HG02759 (cell line): Measurements from ENCODE around the gene HHLA2.

Experiments
- ATAC-seq: cut with Tn5 transposase; IDR thresholded peaks from one replicate; pipeline ENCODE4 v1.9.1; 2021; ENCODE audit warnings: mild to moderate bottlenecking, moderate library complexity; ENCODE audit not compliant: unreplicated experiment

HHLA2 gene

DNA sequence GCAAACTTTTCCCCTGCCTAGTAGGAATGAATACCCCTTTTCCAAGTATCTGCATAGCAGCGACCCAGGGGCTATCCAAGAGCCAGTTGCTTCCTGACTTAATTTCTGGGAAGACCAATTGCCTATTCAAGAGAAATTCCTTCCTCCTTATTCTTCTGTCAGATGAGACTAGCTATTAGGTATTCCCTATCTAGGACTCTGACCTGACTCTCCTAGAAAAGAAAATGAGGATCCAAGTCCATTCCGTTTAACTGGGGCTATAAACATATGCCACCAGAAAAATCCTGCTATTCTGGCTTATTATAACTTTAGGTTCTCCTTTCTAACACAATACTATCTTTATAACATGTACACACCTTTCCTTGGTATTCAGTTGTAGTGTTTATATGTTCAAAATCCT lies 1.7 kb downstream of the HHLA2 start:
- no peak for ATAC-seq

DNA sequence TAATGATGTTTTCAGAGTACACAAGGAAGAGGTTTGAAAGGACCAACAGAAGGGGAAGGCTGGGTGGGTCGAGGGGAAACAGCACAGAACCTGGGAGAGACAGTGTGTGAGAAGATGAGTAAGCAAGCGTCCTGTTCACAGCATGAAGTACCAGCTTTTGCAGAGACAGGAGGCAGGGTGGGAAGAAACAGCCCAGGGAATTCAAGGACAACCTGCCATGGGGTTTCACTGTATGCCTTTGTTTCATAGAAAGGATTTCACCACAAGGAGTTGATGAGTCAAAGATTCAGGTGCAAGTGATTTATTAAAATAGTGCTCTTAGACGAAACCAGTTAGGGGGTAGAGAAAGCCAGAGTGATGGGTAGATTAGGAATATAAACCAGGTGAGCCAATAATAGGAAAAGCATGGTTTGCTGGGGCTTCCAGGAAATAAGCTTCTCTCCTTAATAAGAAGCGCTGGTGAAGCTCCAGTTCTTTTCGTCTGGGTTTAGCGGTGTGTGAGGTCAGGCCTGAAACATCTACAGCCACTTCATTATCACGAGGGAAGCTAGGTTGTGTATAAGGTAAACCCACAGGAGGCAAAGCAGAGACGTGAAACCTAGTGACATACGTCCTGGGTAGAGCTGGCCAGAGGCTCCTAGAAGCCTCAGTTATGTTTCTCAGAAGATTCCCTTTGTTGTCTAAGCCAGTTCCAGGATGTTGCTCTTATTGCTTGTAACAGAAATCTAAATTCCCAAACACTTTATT lies 3.9 kb downstream of the HHLA2 start:
- no peak for ATAC-seq

DNA sequence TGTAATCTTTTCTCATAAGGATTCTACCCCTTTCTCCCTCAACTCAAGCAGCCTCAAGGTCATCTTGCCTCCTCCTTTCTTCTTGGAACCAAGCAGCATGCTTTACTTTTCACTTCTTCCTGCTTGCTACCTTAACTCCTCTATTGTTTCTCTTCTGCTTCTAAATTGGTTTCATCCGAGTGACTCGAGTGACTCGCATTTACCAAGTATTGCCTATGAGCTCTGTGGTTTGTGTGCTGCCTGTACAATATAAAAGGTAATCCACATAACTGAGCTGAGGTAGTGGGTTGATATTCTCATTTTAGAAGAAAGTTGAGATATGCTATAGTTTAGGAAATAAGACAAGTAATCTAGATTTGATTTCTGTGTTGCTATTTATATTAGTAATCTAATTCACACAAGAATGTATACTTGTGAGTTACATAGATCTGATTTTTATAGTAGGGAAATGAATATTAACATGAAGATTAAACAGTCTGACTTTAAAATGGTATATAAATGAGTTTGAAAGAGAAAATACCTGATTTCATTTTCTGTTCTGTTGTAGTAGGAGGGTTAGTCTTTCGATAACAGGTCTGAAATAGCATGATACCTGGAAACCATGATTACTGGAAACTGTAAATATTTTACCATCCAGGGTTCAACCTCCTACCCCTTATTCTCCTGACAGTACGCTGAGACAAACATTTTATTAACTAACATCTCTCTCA lies 5.5 kb downstream of the HHLA2 start:
- no peak for ATAC-seq

DNA sequence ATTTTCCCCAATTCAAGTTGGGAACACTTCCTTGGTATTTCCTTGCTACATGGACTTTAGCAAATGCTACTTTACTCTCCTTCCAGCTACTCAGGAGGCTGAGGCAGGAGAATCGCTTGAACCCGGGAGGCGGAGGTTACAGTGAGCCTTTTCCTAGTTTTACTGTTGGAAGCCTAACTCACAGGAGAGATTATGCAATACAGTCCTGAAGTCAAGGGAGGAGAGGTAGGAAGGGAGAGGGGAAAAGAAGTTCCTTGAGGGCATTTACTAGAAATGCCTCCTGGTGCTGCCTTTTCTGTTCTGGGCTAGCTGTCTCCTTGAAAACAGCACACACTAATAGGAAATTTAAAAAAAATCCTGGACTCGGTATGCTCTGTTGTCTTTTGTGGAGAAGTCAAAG lies 6.2 kb downstream of the HHLA2 start:
- ATAC-seq, result no peak

DNA sequence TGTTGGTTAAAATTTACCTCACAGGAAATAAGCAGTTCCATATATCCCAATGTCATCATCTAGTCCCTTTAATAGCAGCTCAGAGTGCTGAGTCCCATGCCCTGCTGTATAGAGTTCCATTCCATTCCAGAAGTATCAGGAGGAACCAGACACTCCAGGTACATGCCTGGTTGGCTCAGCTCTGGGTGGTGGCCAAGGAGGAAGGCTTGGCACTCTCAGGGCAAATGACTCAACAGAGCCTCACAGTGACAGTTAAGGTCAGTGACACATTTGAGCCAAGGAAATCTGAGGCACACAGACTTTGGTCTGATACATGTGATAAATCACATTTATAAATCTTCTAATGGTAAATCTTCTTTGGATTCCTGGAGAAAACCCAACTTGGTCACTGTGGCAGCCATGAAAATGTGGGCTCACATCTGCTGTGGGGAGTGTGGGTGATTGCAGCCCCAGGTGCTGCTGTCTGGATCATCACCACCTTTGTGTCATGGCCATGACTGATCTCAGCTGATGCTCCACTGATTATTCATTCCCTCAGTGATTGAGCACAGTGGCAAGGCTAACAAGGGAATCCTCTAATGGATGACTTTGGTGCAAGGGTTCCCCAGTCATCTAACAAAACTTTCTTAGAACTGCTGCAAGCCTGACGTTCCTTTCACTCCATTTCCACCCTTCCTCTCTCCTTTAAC lies 9.3 kb downstream of the HHLA2 start:
- ATAC-seq, result no peak

DNA sequence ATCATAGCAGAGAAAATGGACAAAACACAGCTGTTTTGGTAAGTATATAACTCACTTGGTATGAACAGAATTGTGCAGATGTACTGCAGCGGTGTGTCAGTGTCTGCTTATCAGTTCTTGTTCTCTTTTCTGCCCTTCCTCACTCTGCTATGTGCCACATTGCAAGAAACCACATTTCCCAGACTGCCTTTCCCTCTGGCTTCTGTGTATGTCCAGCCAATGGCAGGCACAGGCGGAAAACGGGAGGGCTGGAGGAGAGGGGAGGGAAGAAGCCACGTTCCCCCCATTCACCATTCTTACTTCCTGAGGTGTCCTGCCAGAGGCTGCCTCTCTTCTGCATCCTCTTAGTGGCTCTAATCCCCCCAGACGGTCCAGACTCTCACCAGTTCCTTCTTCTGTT lies 15.4 kb downstream of the HHLA2 start:
- ATAC-seq, result no peak

DNA sequence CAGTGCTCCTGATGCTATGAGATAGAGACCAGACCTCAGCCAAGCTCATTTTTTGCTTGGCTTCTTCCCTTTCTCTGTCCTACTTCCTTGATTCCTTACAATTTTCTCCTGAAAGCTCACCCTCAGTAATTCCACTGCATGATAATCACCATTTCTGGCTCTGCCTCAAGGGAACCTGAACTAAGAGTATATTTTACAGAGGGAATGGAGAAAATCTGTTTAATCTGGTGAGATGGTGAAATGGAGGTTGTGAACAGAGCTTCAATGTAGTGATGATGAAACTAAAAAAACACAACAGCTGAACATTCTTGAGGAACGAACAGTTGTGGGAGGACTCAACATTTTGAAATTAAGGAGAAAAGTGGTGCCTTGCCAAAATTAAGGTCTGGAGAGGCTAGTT lies 16.3 kb downstream of the HHLA2 start:
- ATAC-seq, result no peak

DNA sequence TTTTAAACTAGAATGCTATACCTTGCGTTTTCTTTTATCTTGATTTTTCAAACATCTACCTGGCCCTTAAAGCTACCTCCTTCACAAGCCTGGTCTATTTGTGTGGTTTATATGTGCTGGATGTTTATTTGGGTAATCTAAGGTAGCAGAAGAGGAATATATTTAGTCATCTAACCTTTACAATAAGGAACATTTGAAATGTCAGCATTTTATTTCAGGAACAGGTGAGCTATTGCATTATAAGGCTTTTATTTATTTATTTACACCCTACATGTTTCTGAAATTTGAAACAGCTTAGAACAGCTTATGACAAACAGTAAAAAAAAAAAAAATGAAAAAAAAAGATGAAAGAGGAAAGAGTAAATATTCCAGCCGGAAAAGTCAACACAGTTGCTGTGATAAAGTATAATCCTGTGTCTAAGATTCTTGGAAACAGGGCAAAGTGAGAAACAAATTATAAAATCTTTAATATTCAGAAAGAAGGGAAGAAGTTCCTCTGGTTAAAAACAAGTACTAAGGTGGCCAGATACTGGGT lies 19.5 kb downstream of the HHLA2 start:
- no peak for ATAC-seq

DNA sequence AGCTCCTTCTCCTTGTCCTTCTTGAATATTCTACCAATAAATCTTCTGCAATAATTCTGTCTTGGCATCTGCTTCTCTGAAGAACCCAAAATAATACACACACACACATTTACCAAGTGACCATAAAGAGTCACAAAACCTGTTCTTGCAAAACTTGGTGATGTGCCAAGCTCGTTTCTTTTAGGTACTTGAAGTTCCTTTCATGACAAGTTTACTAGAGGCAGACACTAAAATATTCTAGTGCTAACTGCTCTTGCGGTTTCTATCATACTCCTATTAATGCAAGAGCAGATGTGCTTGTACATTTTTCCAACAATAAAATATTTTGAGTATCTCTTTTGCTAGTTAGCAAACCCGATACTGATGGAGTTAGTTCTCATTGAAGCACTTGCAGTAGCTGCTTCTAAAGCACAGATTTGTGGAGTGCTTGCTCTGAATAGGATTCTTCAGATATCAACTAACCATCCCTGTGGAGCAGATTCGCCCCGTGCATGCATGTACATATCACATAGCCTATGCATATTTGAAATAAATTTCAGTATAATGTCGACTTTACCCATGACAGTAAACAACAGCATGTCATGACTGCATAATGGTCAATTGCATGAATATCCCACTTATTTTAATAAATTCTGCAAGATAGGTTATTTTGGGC lies 23.2 kb downstream of the HHLA2 start:
- ATAC-seq, result no peak

DNA sequence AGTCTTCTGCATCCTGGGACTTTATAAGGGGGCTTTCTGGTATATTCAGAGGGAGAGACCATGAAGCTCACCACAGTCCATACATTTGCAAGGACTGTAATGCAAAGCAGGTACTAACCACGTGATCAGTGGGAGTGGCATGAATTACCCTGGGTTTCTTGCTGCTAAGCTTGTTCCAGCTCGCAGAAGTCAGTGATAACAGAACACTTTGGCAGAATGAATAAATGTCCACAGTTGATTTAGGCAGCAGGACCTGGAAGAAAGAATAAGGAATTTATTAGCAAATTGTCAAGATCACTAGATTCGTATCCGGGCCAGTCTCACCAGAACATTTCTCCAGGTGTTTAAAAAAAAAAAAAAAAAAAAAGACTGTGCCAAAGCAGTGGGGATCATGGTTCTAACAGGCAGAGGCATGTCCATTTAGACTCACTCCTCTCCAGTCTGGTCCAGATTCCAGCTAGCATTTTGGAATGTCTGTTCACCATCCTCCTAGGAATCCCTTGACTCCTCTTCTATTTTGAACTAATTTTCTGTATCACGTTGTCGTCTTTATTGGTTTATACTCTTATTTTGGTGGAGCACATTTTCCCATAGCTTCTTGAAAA lies 24.5 kb downstream of the HHLA2 start:
- no peak for ATAC-seq

DNA sequence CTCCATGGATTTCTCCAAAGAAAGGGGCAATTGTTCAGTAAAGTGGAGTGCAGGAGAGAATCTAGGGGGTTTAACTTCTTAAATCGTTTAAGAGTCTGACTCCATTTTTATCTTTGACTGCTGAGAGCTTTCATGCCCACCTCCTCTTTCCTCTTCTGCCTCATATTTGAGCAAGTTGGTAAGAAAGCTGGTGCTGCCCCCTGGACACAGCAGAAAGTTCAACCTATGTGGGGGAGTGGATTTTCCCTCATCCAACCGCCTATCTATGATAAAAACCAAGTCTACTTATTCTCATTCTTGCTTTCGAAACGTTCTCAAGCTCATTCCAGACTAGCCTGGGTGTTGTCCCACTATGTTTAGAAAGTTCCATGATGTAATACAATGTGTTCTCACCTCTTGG lies 26.0 kb downstream of the HHLA2 start:
- no peak for ATAC-seq

DNA sequence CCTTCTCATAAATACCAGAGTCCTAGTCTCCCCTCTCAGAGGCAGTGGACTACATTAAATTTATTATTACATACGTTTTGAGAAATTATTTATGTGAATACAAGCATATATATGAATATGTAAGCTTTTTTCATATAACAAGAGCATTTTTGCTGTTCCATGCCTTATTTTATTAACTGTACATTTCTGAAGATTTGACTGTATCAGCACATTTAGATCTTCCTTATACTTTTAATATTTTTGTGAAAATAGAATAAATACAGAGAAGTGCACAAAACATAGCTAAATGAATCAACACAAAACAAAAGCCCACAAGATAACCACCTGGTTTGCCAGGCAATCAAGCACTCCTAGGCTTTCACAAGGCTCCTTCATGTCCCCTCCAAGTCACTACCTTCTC lies 27.8 kb downstream of the HHLA2 start:
- ATAC-seq, result no peak

DNA sequence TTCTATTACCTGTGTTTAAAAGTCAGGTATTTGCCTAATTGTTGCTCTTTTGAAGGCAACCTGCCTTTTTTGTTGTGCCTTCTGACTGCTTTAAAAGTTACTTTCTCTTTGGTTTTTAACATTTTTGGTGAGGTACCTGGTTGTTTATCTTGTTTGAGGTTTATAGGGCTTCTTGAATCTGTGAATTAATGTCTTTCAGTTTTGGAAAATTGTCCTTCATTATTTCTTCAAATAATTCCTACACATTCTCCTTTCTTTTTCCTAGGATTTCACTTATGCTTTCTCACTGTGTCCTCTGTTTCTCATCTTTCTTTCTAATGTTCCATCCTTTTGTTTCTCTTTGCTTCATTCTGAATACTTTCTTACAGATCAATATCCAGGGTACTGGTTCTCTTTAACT lies 30.8 kb downstream of the HHLA2 start:
- no peak for ATAC-seq

DNA sequence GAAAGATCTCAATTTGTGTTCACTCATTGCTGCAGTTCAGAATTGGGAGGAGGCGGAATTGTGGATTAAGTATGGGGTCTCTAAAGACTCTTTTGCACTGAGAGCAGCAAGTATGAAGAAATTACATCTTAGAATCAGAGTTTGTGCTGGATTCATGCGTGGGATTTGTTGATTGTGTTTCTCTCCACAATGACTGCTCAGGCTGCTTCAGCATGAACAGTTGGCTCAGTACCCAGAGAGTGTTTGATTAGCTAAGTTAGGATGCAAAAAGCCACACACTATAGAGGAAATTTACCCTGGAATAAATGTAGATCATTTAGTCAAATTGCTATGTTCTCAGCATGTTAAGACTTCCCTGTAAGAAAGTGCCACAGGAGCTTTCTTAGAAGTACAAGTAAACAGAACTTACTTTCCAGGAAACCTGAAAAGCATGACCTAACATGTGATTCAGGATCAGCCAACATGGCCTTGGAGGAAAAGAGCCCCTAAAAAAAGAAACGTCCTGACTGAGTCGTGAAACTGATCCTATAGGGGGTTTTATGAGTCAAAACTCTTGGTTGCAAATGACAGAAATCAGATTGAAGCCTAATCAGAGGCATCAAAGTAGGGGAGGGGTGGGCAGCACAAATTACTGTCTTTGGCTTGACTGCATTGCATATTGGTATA lies 32.6 kb downstream of the HHLA2 start:
- no peak for ATAC-seq

DNA sequence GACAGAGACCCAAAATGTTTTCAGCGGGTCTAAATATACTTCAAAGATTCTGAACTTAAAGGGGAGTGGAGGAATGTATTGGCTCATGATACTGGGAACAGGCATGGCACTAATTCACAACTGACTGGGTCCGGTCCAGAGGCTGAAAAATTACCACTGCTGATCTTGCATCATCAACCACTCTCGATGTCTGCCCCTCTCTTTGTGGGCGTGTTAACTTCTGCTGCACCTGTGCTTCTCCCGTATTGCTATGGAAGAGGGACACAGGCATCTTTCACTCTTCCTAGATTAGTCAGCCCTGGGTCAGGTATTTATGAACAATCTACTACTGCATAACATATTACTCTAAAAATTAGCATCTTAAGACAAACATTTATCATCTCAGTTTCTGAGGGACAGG lies 33.2 kb downstream of the HHLA2 start:
- no peak for ATAC-seq

DNA sequence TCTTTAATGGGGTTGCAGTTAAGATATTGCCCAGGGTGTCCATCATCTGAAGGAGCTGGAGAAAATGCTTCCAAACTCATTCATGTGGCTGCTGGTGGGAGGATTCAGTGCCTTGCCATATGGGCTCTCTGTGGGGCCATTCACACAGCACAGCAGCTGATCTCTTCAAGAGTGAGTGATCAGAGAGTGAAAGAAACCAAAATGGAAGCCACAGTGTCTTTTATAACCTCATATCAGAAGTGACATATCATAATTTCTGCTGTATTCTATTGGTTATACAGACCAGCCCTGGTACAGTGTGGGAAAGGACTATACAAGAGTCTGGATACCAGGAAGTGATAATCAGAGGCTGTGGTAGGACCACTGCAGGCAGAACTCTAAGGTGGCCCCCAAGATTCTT lies 33.6 kb downstream of the HHLA2 start:
- no peak for ATAC-seq

DNA sequence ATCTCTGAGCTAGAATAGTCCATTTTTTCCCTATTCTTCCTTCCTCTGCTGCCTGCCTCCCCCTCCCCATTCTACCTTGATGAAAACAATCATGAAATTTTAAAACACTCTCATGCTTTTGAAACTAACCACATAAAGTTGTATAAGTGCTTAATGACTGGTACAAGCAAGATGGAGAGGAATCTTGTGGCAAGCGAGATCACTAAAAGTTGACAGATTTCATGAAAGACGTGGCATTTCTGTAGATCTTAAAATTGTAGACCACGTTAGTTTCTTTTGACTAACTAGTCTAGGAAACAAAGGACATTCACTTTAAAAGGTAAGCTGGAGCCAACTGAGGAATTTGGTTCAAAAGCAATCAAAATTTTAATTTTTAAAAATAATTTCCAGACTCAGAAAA lies 35.4 kb downstream of the HHLA2 start:
- no peak for ATAC-seq

DNA sequence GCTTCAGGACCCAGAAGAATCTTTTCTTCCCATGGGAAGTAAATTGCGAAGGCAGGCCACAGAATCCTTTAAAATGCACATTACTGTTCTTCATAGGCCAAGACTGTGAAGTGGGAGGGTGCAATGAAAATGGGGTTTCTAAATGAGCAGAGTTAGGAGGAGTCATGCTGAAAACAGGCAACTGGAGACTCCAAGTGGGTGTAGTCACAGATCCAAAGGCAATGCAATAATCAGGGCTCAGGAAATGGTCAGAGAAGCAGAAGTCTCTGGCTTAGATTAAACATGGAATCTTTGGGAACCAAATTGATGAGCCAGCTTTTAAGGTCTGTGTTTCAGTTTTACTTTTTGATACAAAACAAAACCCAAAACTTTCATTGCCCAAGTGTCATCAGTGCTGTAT lies 37.6 kb downstream of the HHLA2 start:
- ATAC-seq, result no peak

DNA sequence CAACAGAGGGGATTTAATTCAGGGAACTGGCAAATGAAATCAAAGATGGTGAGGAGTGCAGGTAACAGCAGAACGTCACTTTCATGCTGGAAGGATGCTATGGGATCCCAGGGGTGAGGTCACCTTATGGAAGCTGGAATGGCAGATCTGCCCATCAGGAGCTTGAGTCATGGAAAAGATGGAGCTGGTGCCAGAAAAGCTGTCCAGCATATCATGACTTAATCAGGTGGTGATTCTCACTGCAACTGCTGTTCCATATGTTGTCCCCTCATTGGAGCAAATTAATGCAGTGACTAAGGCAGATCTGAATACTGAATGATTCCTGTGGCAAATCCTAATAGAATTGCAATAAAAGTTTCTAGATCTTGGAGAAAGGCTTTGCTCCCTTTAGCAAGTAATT lies 38.4 kb downstream of the HHLA2 start:
- ATAC-seq, result no peak

DNA sequence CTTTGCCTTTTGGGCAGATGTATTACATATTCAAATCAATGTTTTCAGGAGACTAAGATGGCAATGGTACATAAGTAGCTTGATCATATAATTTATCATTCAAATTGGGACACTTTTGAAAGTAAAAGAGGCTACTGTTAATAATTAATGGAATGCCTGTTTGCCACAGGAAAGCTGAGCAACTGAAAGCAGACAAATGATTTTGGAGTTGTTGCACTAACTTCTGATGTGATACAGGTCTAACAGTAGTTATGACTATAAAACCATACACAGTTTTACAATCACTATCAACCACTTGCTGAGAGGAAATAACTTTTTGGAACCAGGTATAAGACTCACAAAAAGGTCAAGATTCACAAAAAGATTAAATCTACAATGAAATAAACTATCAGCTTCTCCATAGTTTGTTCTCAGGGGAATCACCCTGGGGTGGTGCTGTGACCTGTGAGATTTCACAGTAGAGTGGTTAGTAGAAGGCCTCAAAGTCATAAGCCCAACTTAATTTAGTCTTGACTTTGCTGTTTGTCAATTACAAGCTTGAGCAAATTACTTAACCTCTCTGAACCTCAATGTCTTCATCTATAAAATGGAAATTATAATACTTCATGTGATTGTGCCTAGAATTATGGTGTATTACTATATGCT lies 42.7 kb downstream of the HHLA2 start:
- ATAC-seq, result peak; percentile 60
